GM12874 (cell line): ENCODE data around the gene CDK15.

Experiments
- CTCF ChIP-seq: IDR thresholded peaks from 2 replicates; pipeline ENCODE4 v1.5.1; 2011; ENCODE audit warnings: low read depth, mild to moderate bottlenecking, control low read depth, low read length, moderate library complexity; ENCODE audit not compliant: insufficient read depth

The CDK15 gene

GRCh38 chr2:201769666-201770373, 36.5 kb upstream of the CDK15 start:
- TF ChIP-seq CTCF = no peak

GRCh38 chr2:201773990-201774389, 32.3 kb upstream of the CDK15 start:
- no peak for TF ChIP-seq CTCF

GRCh38 chr2:201774546-201774945, 31.8 kb upstream of the CDK15 start:
- no peak for TF ChIP-seq CTCF

- TF ChIP-seq CTCF = no peak
Observed at GRCh38 chr2:201775326-201775725, 31.0 kb upstream of the CDK15 start.

GRCh38 chr2:201777043-201777442, 29.3 kb upstream of the CDK15 start:
- no peak for TF ChIP-seq CTCF

- no peak for TF ChIP-seq CTCF
Observed at GRCh38 chr2:201777869-201778268, 28.5 kb upstream of the CDK15 start.

GRCh38 chr2:201779901-201780673, 26.2 kb upstream of the CDK15 start:
- TF ChIP-seq CTCF = no peak
